NCI-H187 treated with DMSO at 0.1 percent for 48 hours (cell line): ENCODE data around the gene IRF2BPL.

ENCODE experiments used
- DNase-seq: peaks from one replicate; lab custom pipeline; 2025; lab: John Stamatoyannopoulos, UW

IRF2BPL gene

GRCh38 chr14:77009014-77009413 is 19.5 kb downstream of the IRF2BPL start:
- DNase-seq: no peak

- DNase-seq: no peak
Measured at GRCh38 chr14:77008541-77008940, 20.0 kb downstream of the IRF2BPL start.

GRCh38 chr14:77007975-77008421 is 20.5 kb downstream of the IRF2BPL start:
- DNase-seq: no peak

- DNase-seq: no peak
Measured at GRCh38 chr14:77007183-77007974, 21.1 kb downstream of the IRF2BPL start.

- no peak for DNase-seq
Measured at GRCh38 chr14:77006132-77006531, 22.4 kb downstream of the IRF2BPL start.

GRCh38 chr14:77005559-77005958 is 22.9 kb downstream of the IRF2BPL start:
- no peak for DNase-seq

- DNase-seq: no peak
Measured at GRCh38 chr14:77004711-77005460, 23.6 kb downstream of the IRF2BPL start.

GRCh38 chr14:77003960-77004710 is 24.4 kb downstream of the IRF2BPL start:
- DNase-seq: no peak

- no peak for DNase-seq
Measured at GRCh38 chr14:77002889-77003288, 25.6 kb downstream of the IRF2BPL start.

- no peak for DNase-seq
Measured at GRCh38 chr14:77002335-77002734, 26.2 kb downstream of the IRF2BPL start.

GRCh38 chr14:77000340-77001270 is 27.9 kb downstream of the IRF2BPL start:
- peak; percentile 93 for DNase-seq

GRCh38 chr14:76998910-76999309 is 29.6 kb downstream of the IRF2BPL start:
- no peak for DNase-seq

GRCh38 chr14:76997257-76997970 is 31.1 kb downstream of the IRF2BPL start:
- DNase-seq: no peak

- no peak for DNase-seq
Measured at GRCh38 chr14:76996563-76997146, 31.9 kb downstream of the IRF2BPL start.

- no peak for DNase-seq
Measured at GRCh38 chr14:76995279-76996035, 33.1 kb downstream of the IRF2BPL start.

GRCh38 chr14:76993752-76994151 is 34.8 kb downstream of the IRF2BPL start:
- peak; percentile 29 for DNase-seq

GRCh38 chr14:76990084-76990483 is 38.4 kb downstream of the IRF2BPL start:
- DNase-seq: no peak

- DNase-seq: no peak
Measured at GRCh38 chr14:76987956-76988520, 40.5 kb downstream of the IRF2BPL start.

GRCh38 chr14:76986231-76986565 is 42.3 kb downstream of the IRF2BPL start:
- DNase-seq: no peak
